HepG2 (cell line): Measurements from ENCODE around the gene PTPRD. TPM values are rescaled to one million over a fixed set of nuclear protein-coding genes. Genes with fewer than 3 reads are reported as not detected.

Experiments used
- ATAC-seq: fragments of 200-7000 bp; cut with Tn5 transposase; 3 replicates; pipeline ENCODE4 v1.9.1; 2020; ENCODE audit warnings: mild to moderate bottlenecking, moderate library complexity
- BruUV-seq: library from RNA; stranded (reverse); fragments of 400-500 nt; replicated peaks from 2 replicates; lab custom pipeline; 2021; lab: Mats Ljungman, UMichigan
- CTCF ChIA-PET: fragments of 300-600 bp; formaldehyde crosslinking; extraction: SDS; loops from one replicate; lab custom pipeline; 2021; ENCODE audit warnings: low total read pairs, inconsistent platforms, low intra/inter-chr PET ratio; lab: Yijun Ruan, JAX
- POLR2A ChIA-PET: fragments of 350-600 bp; sonication (Branson Sonifier 250); formaldehyde crosslinking; loops from one replicate; lab custom pipeline; 2020; ENCODE audit warnings: antibody characterized with exemption, inconsistent platforms; lab: Yijun Ruan, JAX
- DNase-seq: peaks from one replicate; pipeline ENCODE4 v3.0.0-alpha.2; 2015; ENCODE audit warnings: low spot score
- FAIRE-seq: peaks from 3 replicates; lab custom pipeline; 2011; peaks lifted over from hg19 to GRCh38; lab: Jason Lieb, UNC
- H2AFZ ChIP-seq: one replicate; pipeline ENCODE4 v1.6.1; 2011; ENCODE audit warnings: low read length, inconsistent platforms
- H3K27ac ChIP-seq: fragments of 300-600 bp; 3 replicates; pipeline ENCODE4 v1.8.0; 2011; ENCODE audit warnings: mixed run types, mild to moderate bottlenecking, mixed read lengths, low read length, inconsistent platforms; ENCODE audit not compliant: insufficient read depth; ENCODE audit errors: extremely low read length
- H3K27me3 ChIP-seq, 2 experiments: fragments of 200-600 bp in 1 of 2; 2 replicates in 1 of 2; 3 replicates in 1 of 2; pipeline versions ENCODE4 v1.6.0 to v1.8.0; 2011; ENCODE audit warnings: low read length in 2 of 2, mild to moderate bottlenecking in 2 of 2, moderate library complexity in 2 of 2, inconsistent platforms in 1 of 2; ENCODE audit not compliant: insufficient read depth in 2 of 2, control insufficient read depth in 1 of 2
- H3K36me3 ChIP-seq, 2 experiments: fragments of 200-600 bp in 1 of 2; replicated peaks in 1 of 2; 2 replicates in 1 of 2; 3 replicates in 1 of 2; pipeline versions ENCODE4 v1.5.1 to v1.8.0; 2011; ENCODE audit warnings: low read length in 2 of 2, inconsistent platforms in 1 of 2; ENCODE audit not compliant: insufficient read depth in 2 of 2, control insufficient read depth in 1 of 2
- H3K4me1 ChIP-seq: 2 replicates; pipeline ENCODE4 v1.5.1; 2012; ENCODE audit warnings: low read length, inconsistent platforms; ENCODE audit not compliant: insufficient read depth
- H3K4me2 ChIP-seq: 2 replicates; pipeline ENCODE4 v1.6.0; 2011; ENCODE audit warnings: low read depth, low read length, inconsistent platforms
- H3K4me3 ChIP-seq, 3 experiments: fragments of 200-600 bp in 1 of 3; sonication (generic), shearing (Covaris generic) in 1 of 3; replicated peaks in 1 of 3; 2 replicates each; pipeline ENCODE4 v1.5.1; 2011 to 2016; ENCODE audit warnings: low read length in 3 of 3, inconsistent platforms in 2 of 3, low read depth in 2 of 3, mild to moderate bottlenecking in 2 of 3, control low read depth in 1 of 3, mixed read lengths in 1 of 3; ENCODE audit not compliant: insufficient read depth in 1 of 3
- H3K79me2 ChIP-seq: one replicate; pipeline ENCODE4 v1.6.1; 2011; ENCODE audit warnings: low read length, inconsistent platforms; ENCODE audit not compliant: insufficient read depth
- H3K9ac ChIP-seq: 2 replicates; pipeline ENCODE4 v1.6.0; 2011; ENCODE audit warnings: mild to moderate bottlenecking, low read depth, low read length, inconsistent platforms; ENCODE audit not compliant: insufficient read depth
- H3K9me3 ChIP-seq: 2 replicates; pipeline ENCODE4 v1.5.1; 2012; ENCODE audit warnings: mild to moderate bottlenecking, low read length
- H4K20me1 ChIP-seq: 2 replicates; pipeline ENCODE4 v1.6.0; 2011; ENCODE audit warnings: inconsistent platforms, mild to moderate bottlenecking, low read length, moderate library complexity; ENCODE audit not compliant: insufficient read depth
- CREB3 ChIP-seq: sonication (generic); formaldehyde crosslinking; IDR thresholded peaks from 2 replicates; pipeline ENCODE4 v1.5.0; 2020; ENCODE audit warnings: missing genetic modification reagents
- FOSL2 ChIP-seq: sonication (generic); formaldehyde crosslinking; IDR thresholded peaks from 2 replicates; pipeline ENCODE4 v1.4.0; 2020; ENCODE audit warnings: missing genetic modification reagents
- JARID2 ChIP-seq: sonication (generic); formaldehyde crosslinking; IDR thresholded peaks from 2 replicates; pipeline ENCODE4 v1.8.1; 2023; ENCODE audit warnings: missing genetic modification reagents, inconsistent platforms; ENCODE audit not compliant: insufficient replicate concordance
- TARDBP ChIP-seq: sonication (generic); formaldehyde crosslinking; IDR thresholded peaks from 2 replicates; pipeline ENCODE4 v1.8.0; 2022; ENCODE audit warnings: mild to moderate bottlenecking, missing genetic modification reagents
- ZNF335 ChIP-seq: sonication (generic); formaldehyde crosslinking; IDR thresholded peaks from 2 replicates; pipeline ENCODE4 v1.4.0; 2020; ENCODE audit warnings: missing genetic modification reagents
- ZSCAN31 ChIP-seq: sonication (generic); formaldehyde crosslinking; IDR thresholded peaks from 2 replicates; pipeline ENCODE4 v1.5.0; 2020; ENCODE audit warnings: low read depth, mild to moderate bottlenecking, missing genetic modification reagents
- WGBS: methylation state at CpG from one replicate; pipeline ENCODE4 v1.1.6; 2017; ENCODE audit warnings: low lambda C conversion rate; 5-methylcytosine and 5-hydroxymethylcytosine counted together
- in situ Hi-C: cut with HindIII; loops from 2 replicates; pipeline ENCODE4 v1.10.0; 2017; ENCODE audit warnings: low pct_unique_long_range_greater_than_20kb; ENCODE audit not compliant: extremely low pct_ligation_motif_present
- intact Hi-C: fragments of 100-400 bp; cut with micrococcal nuclease; formaldehyde crosslinking; loops from one replicate; pipeline ENCODE4 v1.10.0; 2022; ENCODE audit not compliant: unreplicated experiment
- polyA plus RNA-seq, 8 experiments: library from polyadenylated mRNA; depleted of rRNA in 3 of 8; stranded (reverse) in 7 of 8; unstranded in 1 of 8; fragments of >200 nt; fragmentation: Illumina TruSeq in 4 of 8; extraction: Trizol in 4 of 8; gene quantifications; 2 replicates each; pipeline versions ENCODE4 v1.2.1 to v1.2.3, GENCODE V29; 2011 to 2016; ENCODE audit warnings: low read depth in 4 of 8, missing spikeins in 1 of 8, mixed read lengths in 1 of 8; ENCODE audit not compliant: insufficient read depth in 1 of 8
- total RNA-seq, 5 experiments: library from RNA; depleted of rRNA; stranded (reverse); fragments of >200 nt; fragmentation: Illumina TruSeq; extraction: Trizol; gene quantifications; 2 replicates each; pipeline ENCODE4 v1.2.3, GENCODE V29; 2016; ENCODE audit warnings: low read depth in 1 of 5
- TF ChIP-seq, protein P1 (sequence below): sonication (generic); formaldehyde crosslinking; IDR thresholded peaks from 2 replicates; pipeline ENCODE4 v1.5.0; 2020; ENCODE audit warnings: missing genetic modification reagents
- TF ChIP-seq, protein P2 (sequence below): sonication (generic); formaldehyde crosslinking; IDR thresholded peaks from 2 replicates; pipeline ENCODE4 v1.8.0; 2022; ENCODE audit warnings: missing genetic modification reagents, mild to moderate bottlenecking, moderate library complexity, borderline replicate concordance
- TF ChIP-seq, protein P3 (sequence below): sonication (generic); formaldehyde crosslinking; conservative IDR thresholded peaks from 2 replicates; pipeline ENCODE4 v1.4.0; 2020; ENCODE audit warnings: missing genetic modification reagents
- TF ChIP-seq, protein P4 (sequence below): sonication (generic); formaldehyde crosslinking; IDR thresholded peaks from 2 replicates; pipeline ENCODE4 v1.8.0; 2022; ENCODE audit warnings: mild to moderate bottlenecking, missing genetic modification reagents, moderate library complexity
- TF ChIP-seq, protein P5 (sequence below): sonication (generic); formaldehyde crosslinking; IDR thresholded peaks from 2 replicates; pipeline ENCODE4 v1.8.0; 2022; ENCODE audit warnings: mild to moderate bottlenecking, missing genetic modification reagents, moderate library complexity

The PTPRD gene
- total and polyA plus RNA-seq, 2 of the 13 experiments (the other 11 are each of a cell fraction or from before 2014, with no cell fraction given): 0.05 TPM; not detected in 1

- Histone ChIP-seq H2AFZ (no peak overlapping the region), H3K4me1 (no peaks in the 10 kb centered on the region), H3K4me2 (no peak overlapping the region), H3K36me3 (no peaks in the 10 kb centered on the region), H3K9ac (no peak overlapping the region), H3K9me3 (peaks cover 19% of the 10 kb centered on the region), H3K4me3 (no peak overlapping the region), H3K27me3 (no peaks in the 10 kb centered on the region), H4K20me1 (no peaks in the 10 kb centered on the region), H3K79me2 (no peaks in the 10 kb centered on the region), H3K27ac (no peak overlapping the region)
- no peak for DNase-seq
- TF ChIP-seq, protein P1, sequence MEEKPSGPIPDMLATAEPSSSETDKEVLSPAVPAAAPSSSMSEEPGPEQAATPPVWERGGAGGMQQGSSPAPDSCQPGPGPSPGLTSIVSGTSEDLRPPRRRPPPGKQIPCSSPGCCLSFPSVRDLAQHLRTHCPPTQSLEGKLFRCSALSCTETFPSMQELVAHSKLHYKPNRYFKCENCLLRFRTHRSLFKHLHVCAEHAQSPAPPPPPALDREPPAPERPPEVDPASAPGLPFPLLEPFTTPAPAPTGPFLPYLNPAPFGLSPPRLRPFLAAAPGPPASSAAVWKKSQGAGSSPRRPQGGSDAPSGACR: no peak
- TF ChIP-seq FOSL2 (CRISPR knock-in tag) (no peak), CREB3 (CRISPR knock-in tag) (no peak), ZSCAN31 (CRISPR knock-in tag) (no peak)
- ChIA-PET CTCF (no interaction called here), POLR2A (no interaction called here)
- no peak for ATAC-seq
- FAIRE-seq: no peak
- intact Hi-C loops: no loop called here
- BruUV-seq: no TSS peak
- in situ Hi-C loops: no loop called here
- 0% methylated on average over 2 of the region's 3 CpGs for WGBS
Observed at GRCh38 chr9:9718691-9719090, 894.1 kb downstream of the PTPRD start.

DNA sequence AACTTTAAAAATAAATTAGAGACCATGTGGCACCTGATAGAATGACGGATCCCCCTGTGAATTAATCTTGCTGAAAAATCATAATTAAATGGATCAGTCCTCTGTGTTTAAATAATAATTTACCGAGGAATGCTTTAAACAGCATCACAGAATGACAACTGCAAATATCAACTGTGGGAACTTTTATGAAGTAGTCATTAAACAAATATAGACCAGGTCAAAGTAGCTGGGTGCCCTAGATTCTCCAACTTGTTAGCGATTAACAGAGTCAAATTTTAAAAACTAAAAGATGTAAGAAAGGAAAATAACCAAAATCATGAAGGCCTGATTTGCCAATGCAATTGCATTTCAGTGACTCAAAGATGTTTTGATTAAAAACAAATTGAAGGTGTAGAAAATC is 933.4 kb downstream of the PTPRD start:
- DNase-seq: no peak
- Histone ChIP-seq H3K4me1 (no peaks in the 10 kb centered on the region), H4K20me1 (no peaks in the 10 kb centered on the region), H3K9ac (no peak overlapping the region), H3K79me2 (no peaks in the 10 kb centered on the region), H2AFZ (no peak overlapping the region), H3K4me2 (no peak overlapping the region), H3K4me3 (no peak overlapping the region), H3K9me3 (no peaks in the 10 kb centered on the region), H3K27me3 (no peaks in the 10 kb centered on the region), H3K36me3 (no peaks in the 10 kb centered on the region), H3K27ac (no peak overlapping the region)
- FAIRE-seq: no peak
- WGBS: 1% methylated on average over 3 of the region's 3 CpGs
- BruUV-seq: no TSS peak
- ChIA-PET POLR2A (no interaction called here), CTCF (no interaction called here)
- ATAC-seq: no peak
- intact Hi-C loops (no loop called here), in situ Hi-C loops (no loop called here)
- TF ChIP-seq, protein P2, sequence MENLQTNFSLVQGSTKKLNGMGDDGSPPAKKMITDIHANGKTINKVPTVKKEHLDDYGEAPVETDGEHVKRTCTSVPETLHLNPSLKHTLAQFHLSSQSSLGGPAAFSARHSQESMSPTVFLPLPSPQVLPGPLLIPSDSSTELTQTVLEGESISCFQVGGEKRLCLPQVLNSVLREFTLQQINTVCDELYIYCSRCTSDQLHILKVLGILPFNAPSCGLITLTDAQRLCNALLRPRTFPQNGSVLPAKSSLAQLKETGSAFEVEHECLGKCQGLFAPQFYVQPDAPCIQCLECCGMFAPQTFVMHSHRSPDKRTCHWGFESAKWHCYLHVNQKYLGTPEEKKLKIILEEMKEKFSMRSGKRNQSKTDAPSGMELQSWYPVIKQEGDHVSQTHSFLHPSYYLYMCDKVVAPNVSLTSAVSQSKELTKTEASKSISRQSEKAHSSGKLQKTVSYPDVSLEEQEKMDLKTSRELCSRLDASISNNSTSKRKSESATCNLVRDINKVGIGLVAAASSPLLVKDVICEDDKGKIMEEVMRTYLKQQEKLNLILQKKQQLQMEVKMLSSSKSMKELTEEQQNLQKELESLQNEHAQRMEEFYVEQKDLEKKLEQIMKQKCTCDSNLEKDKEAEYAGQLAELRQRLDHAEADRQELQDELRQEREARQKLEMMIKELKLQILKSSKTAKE (CRISPR knock-in tag): no peak
- TF ChIP-seq TARDBP: no peak
- no peak for TF ChIP-seq ZNF335 (CRISPR knock-in tag)
- TF ChIP-seq, protein P3, sequence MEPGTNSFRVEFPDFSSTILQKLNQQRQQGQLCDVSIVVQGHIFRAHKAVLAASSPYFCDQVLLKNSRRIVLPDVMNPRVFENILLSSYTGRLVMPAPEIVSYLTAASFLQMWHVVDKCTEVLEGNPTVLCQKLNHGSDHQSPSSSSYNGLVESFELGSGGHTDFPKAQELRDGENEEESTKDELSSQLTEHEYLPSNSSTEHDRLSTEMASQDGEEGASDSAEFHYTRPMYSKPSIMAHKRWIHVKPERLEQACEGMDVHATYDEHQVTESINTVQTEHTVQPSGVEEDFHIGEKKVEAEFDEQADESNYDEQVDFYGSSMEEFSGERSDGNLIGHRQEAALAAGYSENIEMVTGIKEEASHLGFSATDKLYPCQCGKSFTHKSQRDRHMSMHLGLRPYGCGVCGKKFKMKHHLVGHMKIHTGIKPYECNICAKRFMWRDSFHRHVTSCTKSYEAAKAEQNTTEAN: no peak
- TF ChIP-seq, protein P4, sequence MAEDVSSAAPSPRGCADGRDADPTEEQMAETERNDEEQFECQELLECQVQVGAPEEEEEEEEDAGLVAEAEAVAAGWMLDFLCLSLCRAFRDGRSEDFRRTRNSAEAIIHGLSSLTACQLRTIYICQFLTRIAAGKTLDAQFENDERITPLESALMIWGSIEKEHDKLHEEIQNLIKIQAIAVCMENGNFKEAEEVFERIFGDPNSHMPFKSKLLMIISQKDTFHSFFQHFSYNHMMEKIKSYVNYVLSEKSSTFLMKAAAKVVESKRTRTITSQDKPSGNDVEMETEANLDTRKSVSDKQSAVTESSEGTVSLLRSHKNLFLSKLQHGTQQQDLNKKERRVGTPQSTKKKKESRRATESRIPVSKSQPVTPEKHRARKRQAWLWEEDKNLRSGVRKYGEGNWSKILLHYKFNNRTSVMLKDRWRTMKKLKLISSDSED (CRISPR knock-in tag): no peak
- TF ChIP-seq, protein P5, sequence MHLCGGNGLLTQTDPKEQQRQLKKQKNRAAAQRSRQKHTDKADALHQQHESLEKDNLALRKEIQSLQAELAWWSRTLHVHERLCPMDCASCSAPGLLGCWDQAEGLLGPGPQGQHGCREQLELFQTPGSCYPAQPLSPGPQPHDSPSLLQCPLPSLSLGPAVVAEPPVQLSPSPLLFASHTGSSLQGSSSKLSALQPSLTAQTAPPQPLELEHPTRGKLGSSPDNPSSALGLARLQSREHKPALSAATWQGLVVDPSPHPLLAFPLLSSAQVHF (CRISPR knock-in tag): no peak
- TF ChIP-seq JARID2: no peak
